ENCODE results near the gene ZFP92. TPM values are rescaled to one million over a fixed set of nuclear protein-coding genes. Genes with fewer than 3 reads are reported as not detected.

Gene ZFP92
- total RNA-seq, 2 donors from 2014 or later = 0.23 to 3.4 TPM

GRCh38 chrX:153406011-153406410 lies 5.3 kb upstream of the ZFP92 start:
- Histone ChIP-seq H3K36me3 (no peaks in the 10 kb centered on the region), H3K9me3 (no peaks in the 10 kb centered on the region), H3K27me3 (replicated peaks; ENCODE audit: insufficient read depth) (no peaks in the 10 kb centered on the region), H3K27ac (no peak overlapping the region), H3K4me3 (no peak overlapping the region), H3K4me1 (replicated peaks) (no peaks in the 10 kb centered on the region)
- TF ChIP-seq POLR2A (IDR thresholded peaks at IDR 0.05) (no peak), CTCF (IDR thresholded peaks at IDR 0.05) (no peak), POLR2AphosphoS5 (IDR thresholded peaks at IDR 0.05) (no peak)
- 96% methylated on average over 9 of the region's 9 CpGs for WGBS
- intact Hi-C loops (cut with DNase I) = no loop called here
- no peak for DNase-seq (ENCODE audit: low spot score)

- Histone ChIP-seq H3K4me3 (no peak overlapping the region), H3K9me3 (no peaks in the 10 kb centered on the region), H3K36me3 (no peaks in the 10 kb centered on the region), H3K27me3 (replicated peaks; ENCODE audit: insufficient read depth) (no peaks in the 10 kb centered on the region), H3K27ac (no peak overlapping the region), H3K4me1 (replicated peaks) (no peaks in the 10 kb centered on the region)
- 34% methylated on average over 5 of the region's 7 CpGs for WGBS
- no peak for DNase-seq (ENCODE audit: low spot score)
- intact Hi-C loops (cut with DNase I) = no loop called here
- TF ChIP-seq CTCF (IDR thresholded peaks at IDR 0.05) (no peak), POLR2AphosphoS5 (IDR thresholded peaks at IDR 0.05) (no peak), POLR2A (IDR thresholded peaks at IDR 0.05) (no peak)
Observed at GRCh38 chrX:153406903-153407302, 4.4 kb upstream of the ZFP92 start.

- no peak for TF ChIP-seq POLR2AphosphoS5 (IDR thresholded peaks at IDR 0.05)
- no peak for TF ChIP-seq CTCF (IDR thresholded peaks at IDR 0.05)
- no peak for TF ChIP-seq POLR2A (IDR thresholded peaks at IDR 0.05)
- no peak for DNase-seq (ENCODE audit: low spot score)
Observed at GRCh38 chrX:153407736-153408135, 3.5 kb upstream of the ZFP92 start.

GRCh38 chrX:153408221-153408721 lies 3.0 kb upstream of the ZFP92 start:
- Histone ChIP-seq H3K4me1 (replicated peaks) (no peaks in the 10 kb centered on the region), H3K9me3 (no peaks in the 10 kb centered on the region), H3K4me3 (no peak overlapping the region), H3K27me3 (replicated peaks; ENCODE audit: insufficient read depth) (no peaks in the 10 kb centered on the region), H3K27ac (no peak overlapping the region), H3K36me3 (no peaks in the 10 kb centered on the region)
- WGBS = 84% methylated on average over 10 of the region's 10 CpGs
- TF ChIP-seq POLR2A (IDR thresholded peaks at IDR 0.05) (no peak), CTCF (IDR thresholded peaks at IDR 0.05) (no peak), POLR2AphosphoS5 (IDR thresholded peaks at IDR 0.05) (no peak)
- no peak for DNase-seq (ENCODE audit: low spot score)
- intact Hi-C loops (cut with DNase I) = no loop called here

More at GRCh38 chrX:153407736-153408135, 3.5 kb upstream of the ZFP92 start:
- no peaks in the 10 kb centered on the region for H3K4me1 ChIP-seq (replicated peaks)
- no peak overlapping the region for H3K4me3 ChIP-seq
- WGBS = 68% methylated on average over 3 of the region's 3 CpGs
- no peaks in the 10 kb centered on the region for H3K9me3 ChIP-seq
- H3K27ac ChIP-seq = no peak overlapping the region
- H3K36me3 ChIP-seq = no peaks in the 10 kb centered on the region
- H3K27me3 ChIP-seq (replicated peaks; ENCODE audit: insufficient read depth) = no peaks in the 10 kb centered on the region
- intact Hi-C loops (cut with DNase I) = no loop called here

GRCh38 chrX:153408871-153409351 lies 2.4 kb upstream of the ZFP92 start:
- TF ChIP-seq CTCF (IDR thresholded peaks at IDR 0.05) = no peak
- no peak for TF ChIP-seq POLR2AphosphoS5 (IDR thresholded peaks at IDR 0.05)
- TF ChIP-seq POLR2A (IDR thresholded peaks at IDR 0.05) = no peak
- Histone ChIP-seq H3K36me3 (no peaks in the 10 kb centered on the region), H3K9me3 (no peaks in the 10 kb centered on the region), H3K27ac (no peak overlapping the region), H3K4me3 (no peak overlapping the region), H3K4me1 (replicated peaks) (no peaks in the 10 kb centered on the region), H3K27me3 (replicated peaks; ENCODE audit: insufficient read depth) (no peaks in the 10 kb centered on the region)
- 95% methylated on average over 4 of the region's 12 CpGs for WGBS
- no peak for DNase-seq (ENCODE audit: low spot score)
- intact Hi-C loops (cut with DNase I) = no loop called here

Data from prostate gland (tissue), 2 donors.